GM23248 (cell line): ENCODE data around the gene IDH3G.

Experiments
- EZH2 ChIP-seq: fragments of 200-600 bp; sonication (generic); IDR thresholded peaks from 2 replicates; pipeline ENCODE4 v1.6.1; 2018; ENCODE audit warnings: antibody characterized with exemption, mild to moderate bottlenecking; ENCODE audit not compliant: insufficient read depth, poor library complexity, severe bottlenecking
- EZH2phosphoT487 ChIP-seq: fragments of 200-600 bp; sonication (generic); IDR thresholded peaks from 2 replicates; pipeline ENCODE4 v1.6.1; 2018; ENCODE audit warnings: antibody characterized with exemption, moderate library complexity, mild to moderate bottlenecking, low read depth; ENCODE audit not compliant: insufficient read depth

DNA sequence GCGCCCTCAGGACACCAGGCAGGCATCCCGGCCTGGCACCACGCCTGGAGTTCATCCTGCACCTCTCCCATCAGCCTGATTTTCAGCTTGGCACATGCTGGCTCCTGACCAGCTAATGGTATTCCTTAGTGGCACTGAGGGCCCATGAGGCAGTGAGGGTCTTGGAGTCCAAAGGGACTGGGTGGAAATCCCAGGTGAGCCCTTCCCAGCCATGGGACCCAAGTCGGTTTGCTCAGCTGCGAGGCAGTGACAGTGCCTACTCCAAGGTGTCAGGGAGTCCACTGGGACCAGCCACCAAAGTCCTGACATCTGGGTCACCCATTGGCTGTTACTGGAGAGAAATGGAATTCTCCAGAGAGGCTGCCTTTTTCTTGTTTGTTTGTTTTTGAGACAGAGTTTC is 5.2 kb upstream of the IDH3G start:
- TF ChIP-seq EZH2, result no peak
- TF ChIP-seq EZH2phosphoT487, result no peak
